Ectodermal cell (in vitro differentiated cells): ENCODE results near the gene LOC128125822.

Source experiments
- H3K27ac ChIP-seq: 2 replicates; pipeline ENCODE4 v1.7.0; 2013; ENCODE audit warnings: mild to moderate bottlenecking, low read depth, low read length; ENCODE audit not compliant: insufficient read depth, poor library complexity, severe bottlenecking
- H3K27me3 ChIP-seq: 2 replicates; pipeline ENCODE4 v1.7.0; 2013; ENCODE audit warnings: mild to moderate bottlenecking, low read length; ENCODE audit not compliant: insufficient read depth, control insufficient read depth, poor library complexity, severe bottlenecking
- H3K36me3 ChIP-seq: one replicate; pipeline ENCODE4 v1.7.0; 2013; ENCODE audit warnings: low read length; ENCODE audit not compliant: control insufficient read depth, insufficient read depth
- H3K4me1 ChIP-seq: one replicate; pipeline ENCODE4 v1.7.0; 2013; ENCODE audit warnings: low read length; ENCODE audit not compliant: control insufficient read depth, insufficient read depth
- H3K4me3 ChIP-seq: 2 replicates; pipeline ENCODE4 v1.7.0; 2013; ENCODE audit warnings: low read depth, low read length, control low read depth; ENCODE audit not compliant: insufficient read depth
- H3K9me3 ChIP-seq: 2 replicates; pipeline ENCODE4 v1.7.0; 2013; ENCODE audit warnings: mild to moderate bottlenecking, low read length, moderate library complexity; ENCODE audit not compliant: control insufficient read depth
- WGBS, 2 experiments: methylation state at CpG; one replicate each; pipeline ENCODE4 v1.1.7; 2013; ENCODE audit warnings: missing lambda C conversion rate in 2 of 2; 5-methylcytosine and 5-hydroxymethylcytosine counted together

LOC128125822 gene

GRCh38 chr6:63553900-63554299 is 18.4 kb upstream of the LOC128125822 start:
- H3K27ac ChIP-seq, result no peak overlapping the region
- H3K36me3 ChIP-seq, result no peaks in the 10 kb centered on the region
- 43 to 77% methylated on average over 1 of the region's 1 CpG for WGBS, 2 experiments
- H3K9me3 ChIP-seq, result no peaks in the 10 kb centered on the region
- no peaks in the 10 kb centered on the region for H3K4me1 ChIP-seq
- H3K4me3 ChIP-seq, result no peak overlapping the region
- no peaks in the 10 kb centered on the region for H3K27me3 ChIP-seq

GRCh38 chr6:63554782-63555181 is 17.5 kb upstream of the LOC128125822 start:
- Histone ChIP-seq H3K9me3 (no peaks in the 10 kb centered on the region), H3K36me3 (no peaks in the 10 kb centered on the region), H3K27ac (no peak overlapping the region), H3K27me3 (no peaks in the 10 kb centered on the region), H3K4me1 (no peaks in the 10 kb centered on the region), H3K4me3 (no peak overlapping the region)
- WGBS, 2 experiments, result 94 to 100% methylated on average over 1 of the region's 1 CpG

- no peaks in the 10 kb centered on the region for H3K27me3 ChIP-seq
- no peaks in the 10 kb centered on the region for H3K9me3 ChIP-seq
- H3K4me3 ChIP-seq, result no peak overlapping the region
- no peaks in the 10 kb centered on the region for H3K4me1 ChIP-seq
- 92 to 95% methylated on average over 3 to 4 of the region's 4 CpGs for WGBS, 2 experiments
- no peak overlapping the region for H3K27ac ChIP-seq
- no peaks in the 10 kb centered on the region for H3K36me3 ChIP-seq
These were observed 15.9 kb upstream of the LOC128125822 start for GRCh38 chr6:63556369-63556768.

- Histone ChIP-seq H3K27ac (no peak overlapping the region), H3K36me3 (no peaks in the 10 kb centered on the region), H3K9me3 (no peaks in the 10 kb centered on the region), H3K4me1 (no peaks in the 10 kb centered on the region), H3K4me3 (no peak overlapping the region), H3K27me3 (no peaks in the 10 kb centered on the region)
These were observed 14.0 kb upstream of the LOC128125822 start for GRCh38 chr6:63558278-63558677.

- no peaks in the 10 kb centered on the region for H3K27me3 ChIP-seq
- H3K4me3 ChIP-seq, result no peak overlapping the region
- H3K9me3 ChIP-seq, result no peaks in the 10 kb centered on the region
- no peaks in the 10 kb centered on the region for H3K4me1 ChIP-seq
- no peaks in the 10 kb centered on the region for H3K36me3 ChIP-seq
- WGBS, 2 experiments, result 80 to 86% methylated on average over 1 of the region's 1 CpG
- H3K27ac ChIP-seq, result no peak overlapping the region
These were observed 11.4 kb upstream of the LOC128125822 start for GRCh38 chr6:63560801-63561287.

- 79 to 86% methylated on average over 2 of the region's 2 CpGs for WGBS, 2 experiments
- Histone ChIP-seq H3K4me3 (no peak overlapping the region), H3K36me3 (no peaks in the 10 kb centered on the region), H3K9me3 (no peaks in the 10 kb centered on the region), H3K4me1 (peaks cover 2% of the 10 kb centered on the region), H3K27me3 (no peaks in the 10 kb centered on the region), H3K27ac (no peak overlapping the region)
These were observed 11.0 kb upstream of the LOC128125822 start for GRCh38 chr6:63561288-63561687.

- Histone ChIP-seq H3K27ac (no peak overlapping the region), H3K4me3 (no peak overlapping the region), H3K36me3 (no peaks in the 10 kb centered on the region), H3K4me1 (peaks cover 2% of the 10 kb centered on the region), H3K9me3 (no peaks in the 10 kb centered on the region), H3K27me3 (no peaks in the 10 kb centered on the region)
- WGBS, 2 experiments, result 91 to 93% methylated on average over 1 of the region's 1 CpG
These were observed 9.0 kb upstream of the LOC128125822 start for GRCh38 chr6:63563235-63563634.

GRCh38 chr6:63565058-63565726 is 7.1 kb upstream of the LOC128125822 start:
- Histone ChIP-seq H3K4me1 (peaks cover 2% of the 10 kb centered on the region), H3K27ac (no peak overlapping the region), H3K4me3 (no peak overlapping the region), H3K27me3 (no peaks in the 10 kb centered on the region), H3K9me3 (no peaks in the 10 kb centered on the region), H3K36me3 (no peaks in the 10 kb centered on the region)
- 85 to 88% methylated on average over 1 to 4 of the region's 4 CpGs for WGBS, 2 experiments

GRCh38 chr6:63565727-63566596 is 6.3 kb upstream of the LOC128125822 start:
- Histone ChIP-seq H3K9me3 (no peaks in the 10 kb centered on the region), H3K36me3 (no peaks in the 10 kb centered on the region), H3K4me3 (no peak overlapping the region), H3K27me3 (no peaks in the 10 kb centered on the region), H3K4me1 (peaks cover 2% of the 10 kb centered on the region), H3K27ac (no peak overlapping the region)
- WGBS, 2 experiments, result 72 to 76% methylated on average over 3 to 4 of the region's 4 CpGs

- Histone ChIP-seq H3K4me1 (peaks cover 2% of the 10 kb centered on the region), H3K27me3 (no peaks in the 10 kb centered on the region), H3K9me3 (no peaks in the 10 kb centered on the region), H3K36me3 (no peaks in the 10 kb centered on the region), H3K27ac (no peak overlapping the region), H3K4me3 (no peak overlapping the region)
- 90% methylated on average over 1 of the region's 1 CpG; no CpG with 5 or more reads in 1 of the 2 experiments for WGBS, 2 experiments
These were observed 4.3 kb upstream of the LOC128125822 start for GRCh38 chr6:63567966-63568365.
